SK-N-SH (cell line): ENCODE data around the gene GPANK1. TPM values are rescaled to one million over a fixed set of nuclear protein-coding genes. Genes with fewer than 3 reads are reported as not detected.
A peak's percentile ranks its signal among the peaks of the same experiment; 100 is the strongest.

Experiments used
- CTCF ChIA-PET: fragments of 300-600, 350-600 bp; formaldehyde crosslinking; extraction: SDS; loops from one replicate; lab custom pipeline; 2021; lab: Yijun Ruan, JAX
- POLR2A ChIA-PET: fragments of 350-600 bp; sonication (Branson Sonifier 250); formaldehyde crosslinking; extraction: SDS; loops from one replicate; lab custom pipeline; 2020; ENCODE audit warnings: antibody characterized with exemption, inconsistent platforms; lab: Yijun Ruan, JAX
- DNase-seq: peaks from one replicate; pipeline ENCODE4 v3.0.0; 2012
- H2AFZ ChIP-seq: fragments of 200-600 bp; sonication (generic); 2 replicates; pipeline ENCODE4 v1.8.1; 2016; ENCODE audit warnings: antibody characterized with exemption, mild to moderate bottlenecking, low read depth
- H3F3A ChIP-seq: fragments of 200-600 bp; sonication (generic); replicated peaks from 2 replicates; pipeline ENCODE3; 2016; ENCODE audit warnings: antibody characterized with exemption, mild to moderate bottlenecking; ENCODE audit not compliant: insufficient read depth
- H3K27ac ChIP-seq, 2 experiments: fragments of 200-500 bp in 1 of 2; fragments of 200-600 bp in 1 of 2; sonication (Bioruptor generic) in 1 of 2; sonication (generic), shearing (Covaris generic) in 1 of 2; 2 replicates each; pipeline versions ENCODE4 v1.5.1 to v1.6.1; 2014 to 2016; ENCODE audit warnings: low read depth in 2 of 2, inconsistent platforms in 1 of 2, low read length in 1 of 2, mild to moderate bottlenecking in 1 of 2, mixed read lengths in 1 of 2
- H3K27me3 ChIP-seq: fragments of 200-600 bp; sonication (generic), shearing (Covaris generic); 2 replicates; pipeline ENCODE4 v1.6.1; 2016; ENCODE audit warnings: mixed run types; ENCODE audit not compliant: insufficient read depth
- H3K36me3 ChIP-seq, 2 experiments: fragments of 200-500 bp in 1 of 2; fragments of 200-600 bp in 1 of 2; sonication (Bioruptor generic) in 1 of 2; sonication (generic) in 1 of 2; replicated peaks in 1 of 2; 2 replicates each; pipeline versions ENCODE3 to v1.5.1; 2014 to 2016; ENCODE audit warnings: low read length in 1 of 2, mild to moderate bottlenecking in 1 of 2; ENCODE audit not compliant: insufficient read depth in 2 of 2, control insufficient read depth in 1 of 2
- H3K4me1 ChIP-seq, 2 experiments: fragments of 200-500 bp in 1 of 2; fragments of 200-600 bp in 1 of 2; sonication (Bioruptor generic) in 1 of 2; sonication (generic), shearing (Covaris generic) in 1 of 2; 2 replicates each; pipeline versions ENCODE4 v1.5.1 to v1.6.1; 2014 to 2016; ENCODE audit warnings: low read depth in 1 of 2, low read length in 1 of 2, mixed run types in 1 of 2; ENCODE audit not compliant: insufficient read depth in 2 of 2, control insufficient read depth in 1 of 2
- H3K4me2 ChIP-seq: fragments of 200-600 bp; sonication (generic), shearing (Covaris generic); 2 replicates; pipeline ENCODE4 v1.6.1; 2017; ENCODE audit warnings: mixed run types
- H3K4me3 ChIP-seq, 2 experiments: fragments of 200-500 bp in 1 of 2; fragments of 200-600 bp in 1 of 2; sonication (Bioruptor generic) in 1 of 2; sonication (generic), shearing (Covaris generic) in 1 of 2; 2 replicates each; pipeline versions ENCODE4 v1.5.1 to v1.8.1; 2014 to 2016; ENCODE audit warnings: low read depth in 2 of 2, inconsistent platforms in 1 of 2, low read length in 1 of 2, mild to moderate bottlenecking in 1 of 2, mixed read lengths in 1 of 2, moderate library complexity in 1 of 2
- H3K79me2 ChIP-seq: fragments of 200-600 bp; sonication (generic); 2 replicates; pipeline ENCODE4 v1.8.1; 2017; ENCODE audit warnings: mild to moderate bottlenecking; ENCODE audit not compliant: insufficient read depth
- H3K9ac ChIP-seq: fragments of 200-600 bp; sonication (generic); 2 replicates; pipeline ENCODE4 v1.6.1; 2017; ENCODE audit warnings: mixed run types
- H3K9me2 ChIP-seq: fragments of 200-600 bp; sonication (generic); 2 replicates; pipeline ENCODE4 v1.6.1; 2017; ENCODE audit warnings: mixed run types
- H3K9me3 ChIP-seq: fragments of 200-600 bp; sonication (generic); 2 replicates; pipeline ENCODE4 v1.6.1; 2017; ENCODE audit warnings: mixed run types, mild to moderate bottlenecking, moderate library complexity
- H4K20me1 ChIP-seq: fragments of 200-600 bp; sonication (generic); 2 replicates; pipeline ENCODE4 v1.6.1; 2017; ENCODE audit warnings: mild to moderate bottlenecking, mixed run types; ENCODE audit not compliant: insufficient read depth
- CHD2 ChIP-seq: fragments of 150-350 bp; IDR thresholded peaks from 2 replicates; pipeline ENCODE4 v1.6.1; 2018; ENCODE audit warnings: low read length; ENCODE audit not compliant: partially characterized antibody
- ELF1 ChIP-seq: IDR thresholded peaks from 2 replicates; pipeline ENCODE4 v1.4.0; 2012
- EP300 ChIP-seq, 2 experiments: IDR thresholded peaks; 2 replicates each; pipeline versions ENCODE4 v1.4.0 to v1.6.1; 2012; ENCODE audit warnings: borderline replicate concordance in 1 of 2, low read depth in 1 of 2, low read length in 1 of 2
- FOXJ3 ChIP-seq: sonication (generic); formaldehyde crosslinking; IDR thresholded peaks from 2 replicates; pipeline ENCODE4 v1.5.1; 2020; ENCODE audit warnings: mild to moderate bottlenecking, missing genetic modification reagents
- FOXM1 ChIP-seq: IDR thresholded peaks from 2 replicates; pipeline ENCODE4 v1.4.0; 2012; ENCODE audit warnings: low read depth, mild to moderate bottlenecking
- GABPA ChIP-seq: IDR thresholded peaks from 2 replicates; pipeline ENCODE4 v1.4.0; 2012; ENCODE audit warnings: low read depth, mild to moderate bottlenecking
- GATA2 ChIP-seq: sonication (generic); formaldehyde crosslinking; IDR thresholded peaks from 2 replicates; pipeline ENCODE4 v1.5.0; 2020; ENCODE audit warnings: mild to moderate bottlenecking, missing genetic modification reagents
- JUND ChIP-seq: IDR thresholded peaks from 2 replicates; pipeline ENCODE4 v1.4.0; 2012
- MXI1 ChIP-seq: IDR thresholded peaks from 2 replicates; pipeline ENCODE4 v1.6.1; 2012; ENCODE audit warnings: mild to moderate bottlenecking, low read depth, low read length, improper control_type of control experiment
- NRF1 ChIP-seq: IDR thresholded peaks from 2 replicates; pipeline ENCODE4 v1.6.1; 2012; ENCODE audit warnings: low read depth, mild to moderate bottlenecking, low read length
- POLR2AphosphoS5 ChIP-seq: IDR thresholded peaks from 2 replicates; pipeline ENCODE4 v1.6.1; 2012; ENCODE audit warnings: low read depth, low read length
- REST ChIP-seq: IDR thresholded peaks from 2 replicates; pipeline ENCODE4 v1.6.1; 2012; ENCODE audit warnings: mild to moderate bottlenecking, low read depth, low read length, moderate library complexity
- RFX5 ChIP-seq: IDR thresholded peaks from 2 replicates; pipeline ENCODE4 v1.6.1; 2012; ENCODE audit warnings: mild to moderate bottlenecking, improper control_type of control experiment, low read length
- RXRA ChIP-seq: IDR thresholded peaks from 2 replicates; pipeline ENCODE4 v1.4.0; 2012; ENCODE audit warnings: low read depth, mild to moderate bottlenecking, borderline replicate concordance
- SIN3A ChIP-seq: IDR thresholded peaks from 2 replicates; pipeline ENCODE4 v1.6.1; 2012; ENCODE audit warnings: low read depth, mild to moderate bottlenecking, low read length, moderate library complexity, borderline replicate concordance
- SMC3 ChIP-seq: IDR thresholded peaks from 2 replicates; pipeline ENCODE4 v1.6.1; 2012; ENCODE audit warnings: low read depth, low read length, improper control_type of control experiment
- TAF1 ChIP-seq: IDR thresholded peaks from 2 replicates; pipeline ENCODE4 v1.6.1; 2012; ENCODE audit warnings: low read depth, mild to moderate bottlenecking, low read length, moderate library complexity, borderline replicate concordance
- TCF12 ChIP-seq: IDR thresholded peaks from 2 replicates; pipeline ENCODE4 v1.4.0; 2012
- USF1 ChIP-seq: IDR thresholded peaks from 2 replicates; pipeline ENCODE4 v1.4.0; 2012; ENCODE audit warnings: low read depth, borderline replicate concordance
- YY1 ChIP-seq: IDR thresholded peaks from 2 replicates; pipeline ENCODE4 v1.4.0; 2012; ENCODE audit warnings: low read depth, mild to moderate bottlenecking
- WGBS: methylation state at CpG from one replicate; pipeline ENCODE4 v1.1.6; 2017; ENCODE audit warnings: low lambda C conversion rate; 5-methylcytosine and 5-hydroxymethylcytosine counted together
- polyA plus RNA-seq, 3 experiments: library from polyadenylated mRNA; depleted of rRNA; stranded (reverse); fragments of >200 nt; gene quantifications; 2 replicates each; pipeline ENCODE4 v1.2.3, GENCODE V29; 2012
- TF ChIP-seq, protein P1 (sequence below): fragments of 200-600 bp; sonication (generic); IDR thresholded peaks from 2 replicates; pipeline ENCODE4 v1.6.1; 2017; ENCODE audit warnings: antibody characterized with exemption, mild to moderate bottlenecking, moderate library complexity
- TF ChIP-seq, protein P2 (sequence below): IDR thresholded peaks from 2 replicates; pipeline ENCODE4; 2012
- TF ChIP-seq, protein P3 (sequence below): IDR thresholded peaks from 2 replicates; pipeline ENCODE4 v1.4.0; 2012; ENCODE audit warnings: low read depth, borderline replicate concordance

Gene GPANK1
- polyA plus RNA-seq, 1 of the 3 experiments (the other 2 are of a cell fraction) = 19.1 TPM

GRCh38 chr6:31665501-31666336, 922 bp upstream of the GPANK1 start, which contains the start of gene CSNK2B:
TSS of gene CSNK2B (plus strand) at chr6:31666080. CDS start at chr6:31666832, 752 bp downstream.
- Histone ChIP-seq H4K20me1 (no peaks in the 10 kb centered on the region), H3K4me1 (peaks cover 17 to 18% of the 10 kb centered on the region in 2 experiments; a peak in 3 of 4 replicates), H3K27ac (peak within 1 kb of the TSS; percentile 87 to 92), H3K79me2 (peaks cover 70% of the 10 kb centered on the region), H3F3A (peaks cover 24% of the 10 kb centered on the region), H2AFZ (peak within 1 kb of the TSS; percentile 58), H3K27me3 (no peaks in the 10 kb centered on the region), H3K4me3 (peak within 1 kb of the TSS; percentile 86 to 89), H3K36me3 (peaks cover 41 to 48% of the 10 kb centered on the region in 2 experiments), H3K4me2 (peak within 1 kb of the TSS; percentile 97), H3K9me3 (no peaks in the 10 kb centered on the region), H3K9me2 (no peaks in the 10 kb centered on the region), H3K9ac (peak within 1 kb of the TSS; percentile 92)
- CTCF ChIA-PET = interaction anchor here (1.0 to 2.8 kb wide), 4 partner anchors 12 to 173 kb away, joined by 3 to 10 read pairs (median 4); partner anchors contain the start of gene BAG6
- under 1% methylated on average over 45 of the region's 63 CpGs for WGBS
- peak; percentile 96 for DNase-seq
- POLR2A ChIA-PET = interaction anchor here (0.6 to 1.8 kb wide), 8 partner anchors 9 to 1306 kb away, joined by 3 to 20 read pairs (median 3); partner anchors contain the start of genes AGPAT1, BAG6, EHMT2 and LSM2
- TF ChIP-seq YY1 = peak; percentile 74; the same call in 1 of the 2 replicates
- TF ChIP-seq GABPA = peak; percentile 94
- TF ChIP-seq TCF12 = peak; percentile 15; the same call in 1 of the 2 replicates
- no peak for TF ChIP-seq JUND
- peak; percentile 63 for TF ChIP-seq NRF1
- TF ChIP-seq SIN3A = peak; percentile 69; the same call in 1 of the 2 replicates
- TF ChIP-seq, protein P1, sequence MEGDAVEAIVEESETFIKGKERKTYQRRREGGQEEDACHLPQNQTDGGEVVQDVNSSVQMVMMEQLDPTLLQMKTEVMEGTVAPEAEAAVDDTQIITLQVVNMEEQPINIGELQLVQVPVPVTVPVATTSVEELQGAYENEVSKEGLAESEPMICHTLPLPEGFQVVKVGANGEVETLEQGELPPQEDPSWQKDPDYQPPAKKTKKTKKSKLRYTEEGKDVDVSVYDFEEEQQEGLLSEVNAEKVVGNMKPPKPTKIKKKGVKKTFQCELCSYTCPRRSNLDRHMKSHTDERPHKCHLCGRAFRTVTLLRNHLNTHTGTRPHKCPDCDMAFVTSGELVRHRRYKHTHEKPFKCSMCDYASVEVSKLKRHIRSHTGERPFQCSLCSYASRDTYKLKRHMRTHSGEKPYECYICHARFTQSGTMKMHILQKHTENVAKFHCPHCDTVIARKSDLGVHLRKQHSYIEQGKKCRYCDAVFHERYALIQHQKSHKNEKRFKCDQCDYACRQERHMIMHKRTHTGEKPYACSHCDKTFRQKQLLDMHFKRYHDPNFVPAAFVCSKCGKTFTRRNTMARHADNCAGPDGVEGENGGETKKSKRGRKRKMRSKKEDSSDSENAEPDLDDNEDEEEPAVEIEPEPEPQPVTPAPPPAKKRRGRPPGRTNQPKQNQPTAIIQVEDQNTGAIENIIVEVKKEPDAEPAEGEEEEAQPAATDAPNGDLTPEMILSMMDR = no peak
- no peak for TF ChIP-seq RXRA
- no peak for TF ChIP-seq REST
- no peak for TF ChIP-seq SMC3
- peak; percentile 82 for TF ChIP-seq CHD2
- peak in 1 of 2 experiments; percentile 5; a peak in 1 of 4 replicates for TF ChIP-seq EP300 (IDR thresholded peaks at IDR 0.05; ENCODE audit: borderline replicate concordance in 1 of 2, low read depth in 1 of 2, low read length in 1 of 2)
- TF ChIP-seq USF1 = peak; percentile 66; the same call in 1 of the 2 replicates
- peak; percentile 82 for TF ChIP-seq POLR2AphosphoS5
- peak; percentile 18; the same call in 1 of the 2 replicates for TF ChIP-seq FOXJ3 (CRISPR knock-in tag)
- TF ChIP-seq ELF1 = peak; percentile 92
- TF ChIP-seq, protein P2, sequence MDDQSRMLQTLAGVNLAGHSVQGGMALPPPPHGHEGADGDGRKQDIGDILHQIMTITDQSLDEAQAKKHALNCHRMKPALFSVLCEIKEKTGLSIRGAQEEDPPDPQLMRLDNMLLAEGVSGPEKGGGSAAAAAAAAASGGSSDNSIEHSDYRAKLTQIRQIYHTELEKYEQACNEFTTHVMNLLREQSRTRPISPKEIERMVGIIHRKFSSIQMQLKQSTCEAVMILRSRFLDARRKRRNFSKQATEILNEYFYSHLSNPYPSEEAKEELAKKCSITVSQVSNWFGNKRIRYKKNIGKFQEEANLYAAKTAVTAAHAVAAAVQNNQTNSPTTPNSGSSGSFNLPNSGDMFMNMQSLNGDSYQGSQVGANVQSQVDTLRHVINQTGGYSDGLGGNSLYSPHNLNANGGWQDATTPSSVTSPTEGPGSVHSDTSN = 0 out of 2 replicates have a peak, but pooled peaks have one; percentile 11
- TF ChIP-seq GATA2 (CRISPR knock-in tag) = no peak
- TF ChIP-seq, protein P3, sequence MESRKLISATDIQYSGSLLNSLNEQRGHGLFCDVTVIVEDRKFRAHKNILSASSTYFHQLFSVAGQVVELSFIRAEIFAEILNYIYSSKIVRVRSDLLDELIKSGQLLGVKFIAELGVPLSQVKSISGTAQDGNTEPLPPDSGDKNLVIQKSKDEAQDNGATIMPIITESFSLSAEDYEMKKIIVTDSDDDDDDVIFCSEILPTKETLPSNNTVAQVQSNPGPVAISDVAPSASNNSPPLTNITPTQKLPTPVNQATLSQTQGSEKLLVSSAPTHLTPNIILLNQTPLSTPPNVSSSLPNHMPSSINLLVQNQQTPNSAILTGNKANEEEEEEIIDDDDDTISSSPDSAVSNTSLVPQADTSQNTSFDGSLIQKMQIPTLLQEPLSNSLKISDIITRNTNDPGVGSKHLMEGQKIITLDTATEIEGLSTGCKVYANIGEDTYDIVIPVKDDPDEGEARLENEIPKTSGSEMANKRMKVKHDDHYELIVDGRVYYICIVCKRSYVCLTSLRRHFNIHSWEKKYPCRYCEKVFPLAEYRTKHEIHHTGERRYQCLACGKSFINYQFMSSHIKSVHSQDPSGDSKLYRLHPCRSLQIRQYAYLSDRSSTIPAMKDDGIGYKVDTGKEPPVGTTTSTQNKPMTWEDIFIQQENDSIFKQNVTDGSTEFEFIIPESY = peak; percentile 35; the same call in 1 of the 2 replicates
- TF ChIP-seq FOXM1 = no peak
- TF ChIP-seq TAF1 = peak; percentile 59
- peak; percentile 44; the same call in 1 of the 2 replicates for TF ChIP-seq MXI1
- no peak for TF ChIP-seq RFX5
